Activated naive CD8-positive, alpha-beta T cell treated with anti-CD3 and anti-CD28 coated beads, Interleukin-2, amount 50 U/mL, for 24 hours (primary cell): Measurements from ENCODE around the gene ERP27.

ENCODE experiments used
- ATAC-seq: fragments of 150-1000 bp; cut with Tn5 transposase; one replicate; pipeline ENCODE4 v1.10.0; 2021
- DNase-seq: peaks from one replicate; pipeline ENCODE4 v3.0.0; 2021
- H3K27ac Mint-ChIP-seq: one replicate; pipeline ENCODE4 v1.8.0; 2021; ENCODE audit warnings: mild to moderate bottlenecking, mixed read lengths
- H3K27me3 Mint-ChIP-seq: one replicate; pipeline ENCODE4 v1.8.0; 2021; ENCODE audit warnings: mixed read lengths
- H3K36me3 Mint-ChIP-seq: one replicate; pipeline ENCODE4 v1.8.0; 2021; ENCODE audit warnings: low read depth, mixed read lengths
- H3K4me1 Mint-ChIP-seq: one replicate; pipeline ENCODE4 v1.8.0; 2021; ENCODE audit warnings: mixed read lengths
- H3K4me3 Mint-ChIP-seq: one replicate; pipeline ENCODE4 v1.8.0; 2021; ENCODE audit warnings: mild to moderate bottlenecking, moderate library complexity, mixed read lengths
- H3K9me3 Mint-ChIP-seq: one replicate; pipeline ENCODE4 v1.8.0; 2021; ENCODE audit warnings: mixed read lengths

Gene ERP27

DNA sequence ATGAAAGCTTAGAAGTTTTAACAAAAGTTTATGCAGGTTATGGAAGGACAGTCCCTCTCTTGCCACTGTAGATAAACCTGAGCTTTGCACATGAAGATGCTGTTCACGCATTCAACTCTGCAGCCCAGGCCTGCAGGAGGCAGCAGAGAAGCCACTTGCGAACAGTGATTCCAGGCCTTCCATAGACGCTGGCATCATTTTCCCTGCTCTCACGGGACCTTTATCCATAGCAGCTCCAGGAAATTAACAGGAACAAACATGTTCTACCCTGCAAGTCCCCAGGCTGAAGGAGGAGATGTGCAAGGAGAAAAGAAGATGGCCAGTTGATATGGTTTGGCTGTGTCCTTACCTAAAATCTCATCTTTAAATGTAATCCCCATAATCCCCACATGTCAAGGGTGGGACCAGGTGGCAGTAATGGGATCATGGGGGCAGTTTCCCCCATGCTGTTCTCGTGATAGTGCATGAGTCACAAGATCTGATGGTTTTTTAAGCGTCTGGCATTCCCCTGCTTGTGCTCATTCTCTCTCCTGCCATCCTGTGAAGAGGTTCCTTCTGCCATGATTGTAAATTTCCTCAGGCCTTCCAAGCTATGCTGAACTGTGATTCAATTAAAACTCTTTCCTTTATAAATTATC, 2.0 kb downstream of the ERP27 start:
- Mint-ChIP-seq H3K27ac (no peak overlapping the region), H3K4me1 (peaks cover 43% of the 10 kb centered on the region), H3K4me3 (no peak overlapping the region), H3K36me3 (peaks cover 58% of the 10 kb centered on the region), H3K9me3 (no peaks in the 10 kb centered on the region), H3K27me3 (no peaks in the 10 kb centered on the region)
- ATAC-seq (no peak), DNase-seq (no peak)

DNA sequence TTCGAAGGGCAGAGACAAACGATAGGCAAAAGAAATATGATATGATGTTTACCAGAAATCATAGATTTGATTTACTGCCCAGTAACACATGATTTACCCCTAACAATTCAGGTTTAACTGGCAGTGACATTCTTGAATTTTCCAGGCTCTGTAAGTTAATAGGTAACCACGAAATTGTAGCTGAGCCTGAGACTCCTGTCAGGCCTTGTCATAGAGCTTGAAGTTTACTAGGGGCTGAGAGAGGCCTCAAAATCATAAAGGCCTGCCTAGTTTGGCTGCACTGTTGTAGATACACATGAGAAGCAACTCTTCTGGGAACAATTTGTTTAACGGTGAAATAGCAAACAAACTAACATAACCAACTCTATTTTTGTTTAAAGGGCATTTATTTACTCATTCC, 3.3 kb downstream of the ERP27 start:
- Mint-ChIP-seq H3K36me3 (peaks cover 45% of the 10 kb centered on the region), H3K4me1 (peaks cover 37% of the 10 kb centered on the region)
- ATAC-seq = no peak

DNA sequence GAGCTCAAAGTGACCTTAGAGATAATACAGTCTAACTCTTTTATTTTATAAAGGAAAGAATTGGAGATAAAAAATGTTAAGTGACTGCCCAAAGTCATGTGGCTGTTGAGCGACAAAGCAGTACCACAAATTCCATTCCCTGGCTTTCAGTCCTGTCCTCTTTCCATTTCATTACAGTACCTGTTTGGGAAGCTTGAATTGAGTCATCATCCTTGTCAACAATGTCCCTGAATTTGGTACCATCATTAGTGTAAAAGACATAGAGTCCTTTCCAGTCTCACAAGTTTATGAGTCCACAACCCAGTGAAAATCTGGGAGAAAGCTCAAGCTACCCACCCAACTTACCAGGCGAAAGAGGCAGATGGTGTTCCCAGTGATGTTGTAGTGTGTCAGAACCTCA, 3.8 kb downstream of the ERP27 start:
- H3K4me1 Mint-ChIP-seq = peaks cover 32% of the 10 kb centered on the region
- peaks cover 40% of the 10 kb centered on the region for H3K36me3 Mint-ChIP-seq
- H3K27me3 Mint-ChIP-seq = no peaks in the 10 kb centered on the region
- ATAC-seq (no peak), DNase-seq (no peak)
- H3K9me3 Mint-ChIP-seq = no peaks in the 10 kb centered on the region
- H3K27ac Mint-ChIP-seq = no peak overlapping the region
- H3K4me3 Mint-ChIP-seq = no peak overlapping the region

More for the DNA sequence above, 3.3 kb downstream of the ERP27 start:
- no peak overlapping the region for H3K4me3 Mint-ChIP-seq
- no peak for DNase-seq
- H3K9me3 Mint-ChIP-seq = no peaks in the 10 kb centered on the region
- H3K27me3 Mint-ChIP-seq = no peaks in the 10 kb centered on the region
- no peak overlapping the region for H3K27ac Mint-ChIP-seq

DNA sequence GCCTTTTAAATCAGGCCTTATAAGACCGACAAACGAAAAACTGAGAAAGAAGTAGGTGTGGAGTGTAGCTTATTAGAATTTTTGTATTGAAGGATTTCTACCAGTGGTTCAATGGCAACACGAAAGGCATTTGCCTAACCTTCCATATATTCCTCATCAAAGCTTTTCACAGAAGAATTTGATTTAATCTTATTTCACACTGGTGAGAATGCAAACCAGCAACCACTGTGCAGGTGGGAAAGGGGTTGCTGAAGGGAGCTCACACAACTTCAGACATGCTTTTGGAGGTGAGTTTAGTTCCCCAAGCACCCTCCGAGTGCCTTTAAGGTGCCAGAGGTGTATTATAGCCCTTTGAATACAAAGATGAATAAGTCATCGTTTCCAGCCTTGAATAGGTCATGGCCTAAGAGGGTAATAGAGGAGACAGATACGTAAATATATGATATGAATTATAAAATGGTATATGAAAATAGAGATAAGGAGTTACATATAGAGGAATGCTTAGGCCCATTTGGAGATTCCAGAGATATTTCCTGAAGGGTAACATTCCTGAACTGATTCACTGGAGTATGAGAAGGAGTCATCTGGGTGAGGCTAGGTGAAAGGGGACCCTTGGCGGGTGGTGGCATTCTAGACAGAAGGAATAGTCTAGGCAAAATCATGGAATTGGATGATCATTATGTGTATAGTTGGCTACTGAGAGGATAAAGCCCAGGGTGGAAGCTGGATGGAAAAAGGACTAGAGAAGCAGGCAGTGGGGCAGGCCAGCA, 6.4 kb downstream of the ERP27 start:
- no peak overlapping the region for H3K27ac Mint-ChIP-seq
- H3K9me3 Mint-ChIP-seq = no peaks in the 10 kb centered on the region
- DNase-seq (no peak), ATAC-seq (no peak)
- no peak overlapping the region for H3K4me3 Mint-ChIP-seq
- peaks cover 32% of the 10 kb centered on the region for H3K36me3 Mint-ChIP-seq
- peaks cover 9% of the 10 kb centered on the region for H3K4me1 Mint-ChIP-seq
- no peaks in the 10 kb centered on the region for H3K27me3 Mint-ChIP-seq

DNA sequence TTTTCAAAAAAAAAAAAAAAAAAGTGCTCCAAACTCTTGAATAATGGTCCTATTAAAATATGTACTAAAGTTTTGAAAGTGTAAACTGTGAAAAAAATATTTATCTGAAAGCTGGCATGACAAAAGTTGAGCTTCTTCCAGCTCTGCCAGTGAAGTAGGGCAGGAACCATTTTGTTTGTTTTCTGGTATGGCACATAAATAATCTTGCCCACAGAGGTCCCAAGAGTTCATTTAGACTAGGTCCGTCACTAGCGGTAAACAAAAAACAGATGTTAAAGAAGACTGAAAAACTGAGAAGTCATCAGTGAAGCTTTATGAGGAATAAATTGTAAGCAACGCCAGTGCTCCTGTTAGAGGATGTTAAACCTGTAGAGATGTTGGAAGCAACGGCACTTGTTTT, 7.0 kb downstream of the ERP27 start:
- Mint-ChIP-seq H3K27me3 (no peaks in the 10 kb centered on the region), H3K27ac (no peak overlapping the region), H3K36me3 (peaks cover 28% of the 10 kb centered on the region), H3K9me3 (no peaks in the 10 kb centered on the region), H3K4me1 (peaks cover 4% of the 10 kb centered on the region), H3K4me3 (no peak overlapping the region)
- no peak for ATAC-seq
- no peak for DNase-seq

DNA sequence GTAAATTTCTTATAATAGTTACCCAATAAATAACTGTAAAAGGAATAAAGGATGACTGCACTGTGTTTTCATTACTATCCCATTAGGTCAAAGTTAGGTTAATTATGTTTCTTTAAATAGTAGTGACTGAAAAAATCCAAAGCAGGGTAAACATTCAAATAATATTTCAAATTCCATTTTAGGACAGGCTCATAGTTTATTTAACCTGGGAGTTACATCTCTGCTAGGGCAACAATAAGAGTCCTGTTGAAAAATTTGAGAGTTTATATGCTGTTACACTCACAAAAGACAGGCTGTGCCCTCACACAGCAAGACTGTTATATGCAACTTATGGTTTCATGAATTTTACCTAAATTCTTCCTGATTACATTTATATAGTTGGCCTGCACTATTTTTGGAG, 8.0 kb downstream of the ERP27 start:
- Mint-ChIP-seq H3K4me3 (no peak overlapping the region), H3K4me1 (peaks cover 4% of the 10 kb centered on the region), H3K27me3 (no peaks in the 10 kb centered on the region), H3K9me3 (no peaks in the 10 kb centered on the region), H3K36me3 (peaks cover 25% of the 10 kb centered on the region), H3K27ac (no peak overlapping the region)
- DNase-seq (no peak), ATAC-seq (no peak)

DNA sequence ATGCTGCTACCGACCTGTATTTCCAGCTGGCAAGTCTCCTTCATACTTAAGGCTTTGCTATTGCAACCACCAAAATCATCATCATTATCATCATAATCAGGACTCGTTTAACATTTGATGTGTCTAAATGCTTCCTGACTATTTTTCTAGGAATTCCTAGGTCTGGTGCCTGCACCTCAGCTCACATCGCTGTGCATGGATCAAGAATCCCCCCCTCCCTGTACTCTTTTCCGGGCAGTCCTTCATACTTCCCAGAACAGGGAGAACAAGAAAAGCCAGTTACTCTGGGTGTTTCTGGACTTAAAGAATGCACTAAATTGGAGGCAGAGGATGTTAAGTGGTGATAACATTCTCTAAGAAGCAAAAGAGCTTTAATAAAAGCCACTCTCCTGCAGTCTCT, 9.4 kb downstream of the ERP27 start:
- Mint-ChIP-seq H3K4me3 (no peak overlapping the region), H3K27me3 (no peaks in the 10 kb centered on the region), H3K4me1 (peaks cover 4% of the 10 kb centered on the region), H3K27ac (no peak overlapping the region), H3K36me3 (peaks cover 19% of the 10 kb centered on the region), H3K9me3 (no peaks in the 10 kb centered on the region)
- ATAC-seq (no peak), DNase-seq (no peak)

DNA sequence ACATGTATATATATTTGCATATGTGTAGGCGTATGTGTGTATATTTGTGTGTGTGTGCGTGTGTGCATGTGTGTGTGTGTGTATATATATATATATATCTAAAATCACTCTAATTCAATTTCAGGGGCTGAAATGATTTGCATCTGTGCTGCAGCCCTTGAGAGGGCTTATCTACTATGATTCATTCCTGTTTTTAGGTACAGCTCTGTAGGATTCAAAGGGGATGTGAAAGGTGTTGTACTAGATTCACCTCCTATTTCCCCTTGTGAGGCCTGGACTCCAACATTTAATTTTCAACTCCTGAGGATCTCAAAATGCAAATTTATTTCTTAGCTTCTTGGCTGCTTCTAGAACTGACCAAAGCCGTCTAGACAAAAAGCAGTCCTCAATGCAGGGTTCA, 11.1 kb downstream of the ERP27 start:
- Mint-ChIP-seq H3K4me3 (no peak overlapping the region), H3K27ac (no peak overlapping the region), H3K36me3 (peaks cover 9% of the 10 kb centered on the region), H3K4me1 (no peaks in the 10 kb centered on the region), H3K27me3 (no peaks in the 10 kb centered on the region), H3K9me3 (peaks cover 3% of the 10 kb centered on the region)
- ATAC-seq = no peak
- DNase-seq = no peak

DNA sequence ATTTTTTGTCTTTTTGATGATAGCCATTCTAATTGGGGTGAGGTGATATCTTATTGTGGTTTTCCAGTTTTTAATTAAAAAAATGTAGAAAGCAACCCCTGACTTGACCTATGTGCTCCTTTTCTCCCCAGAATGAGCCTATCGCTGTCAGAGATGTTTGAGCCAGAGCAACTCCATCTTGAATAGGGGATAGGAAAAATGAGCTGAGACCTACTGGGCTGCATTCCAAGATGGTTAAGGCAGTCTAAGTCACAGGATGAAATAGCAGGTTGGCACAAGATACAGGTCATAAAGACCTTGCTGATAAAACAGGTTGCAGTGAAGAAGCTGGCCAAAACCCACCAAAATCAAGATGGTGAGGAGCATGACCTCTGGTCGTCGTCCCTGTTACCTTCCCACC, 13.8 kb downstream of the ERP27 start:
- H3K36me3 Mint-ChIP-seq = peaks cover 10% of the 10 kb centered on the region
- DNase-seq = no peak
- no peak overlapping the region for H3K4me3 Mint-ChIP-seq
- peaks cover 4% of the 10 kb centered on the region for H3K9me3 Mint-ChIP-seq
- H3K27me3 Mint-ChIP-seq = no peaks in the 10 kb centered on the region
- peaks cover 18% of the 10 kb centered on the region for H3K4me1 Mint-ChIP-seq
- ATAC-seq = no peak
- no peak overlapping the region for H3K27ac Mint-ChIP-seq

DNA sequence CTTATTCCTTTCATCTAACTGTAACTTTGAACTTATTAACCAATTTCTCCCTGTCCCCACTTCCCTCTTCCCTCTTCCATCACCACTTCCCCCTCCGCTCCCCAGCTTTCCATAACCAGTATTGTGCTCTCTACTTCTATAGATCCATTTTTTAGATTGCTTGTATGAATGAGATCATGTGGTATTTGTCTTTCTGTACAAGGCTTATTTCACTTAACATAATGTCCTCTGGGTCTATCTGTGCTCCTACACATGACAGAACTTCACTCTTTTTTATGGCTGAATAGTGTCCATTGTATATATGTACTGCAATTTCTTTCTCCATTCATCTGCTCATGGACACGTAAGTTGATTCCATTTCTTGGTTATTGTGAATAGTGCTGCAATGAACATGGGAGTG, 14.4 kb downstream of the ERP27 start:
- Mint-ChIP-seq H3K4me3 (no peak overlapping the region), H3K27ac (no peak overlapping the region), H3K4me1 (peaks cover 18% of the 10 kb centered on the region), H3K27me3 (no peaks in the 10 kb centered on the region), H3K9me3 (peaks cover 4% of the 10 kb centered on the region), H3K36me3 (peaks cover 14% of the 10 kb centered on the region)
- DNase-seq = no peak
- ATAC-seq = no peak

DNA sequence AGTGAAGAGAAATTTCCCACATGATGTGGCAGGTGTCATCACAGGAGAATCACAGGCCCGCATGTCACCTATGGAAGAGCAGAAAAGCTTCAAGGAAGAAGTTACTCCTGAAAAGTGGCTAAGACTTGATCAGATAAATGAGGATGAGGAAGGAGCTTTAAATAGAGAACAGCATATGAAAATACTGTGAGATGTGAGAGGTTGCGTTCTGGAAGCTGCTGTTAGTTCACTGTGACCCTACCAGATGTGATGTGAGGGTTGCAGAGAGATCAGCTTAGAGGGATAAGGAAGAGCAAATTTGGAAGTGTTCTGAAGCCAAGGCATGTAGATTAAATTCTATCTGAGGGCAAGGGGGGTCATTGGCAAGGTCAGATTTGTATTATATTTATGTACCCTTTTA, 17.1 kb downstream of the ERP27 start:
- Mint-ChIP-seq H3K4me1 (peaks cover 18% of the 10 kb centered on the region), H3K4me3 (no peak overlapping the region), H3K36me3 (peaks cover 22% of the 10 kb centered on the region), H3K27ac (peak overlapping the region; percentile 43), H3K27me3 (no peaks in the 10 kb centered on the region), H3K9me3 (peaks cover 4% of the 10 kb centered on the region)
- DNase-seq = no peak
- no peak for ATAC-seq

DNA sequence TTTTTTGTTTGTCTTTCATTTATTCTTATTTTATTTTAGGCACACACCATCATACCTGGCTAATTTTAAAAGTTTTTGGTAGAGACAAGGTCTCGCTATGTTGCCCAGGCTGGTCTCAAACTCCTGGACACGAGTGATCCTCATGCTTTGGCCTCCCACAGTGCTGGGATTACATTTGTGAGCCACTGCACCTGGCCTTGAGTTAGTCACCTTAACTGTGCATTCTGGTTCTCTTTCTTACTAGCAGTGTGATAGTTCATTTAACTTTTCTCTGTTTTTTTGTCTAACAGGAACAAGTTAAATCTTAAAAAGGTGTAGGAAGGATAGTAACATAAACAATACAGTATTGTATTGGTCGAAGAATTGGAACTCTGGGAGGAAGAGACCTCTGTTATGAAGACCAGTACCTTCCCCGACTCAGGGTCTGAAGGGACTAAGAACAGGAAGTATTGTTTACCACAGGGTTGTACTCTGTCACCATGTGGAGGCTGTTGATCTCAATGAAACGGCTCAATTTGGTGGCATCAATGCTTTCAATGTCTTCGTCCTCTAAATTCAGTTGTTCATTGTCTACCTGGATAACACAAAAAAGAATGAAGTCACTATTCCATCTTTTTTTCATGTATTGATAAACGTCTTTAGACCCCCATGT, 17.7 kb downstream of the ERP27 start:
- Mint-ChIP-seq H3K27me3 (no peaks in the 10 kb centered on the region), H3K36me3 (peaks cover 22% of the 10 kb centered on the region), H3K27ac (peak overlapping the region; percentile 43), H3K9me3 (peaks cover 4% of the 10 kb centered on the region), H3K4me1 (peaks cover 18% of the 10 kb centered on the region), H3K4me3 (no peak overlapping the region)
- DNase-seq (no peak), ATAC-seq (peak; percentile 68)

DNA sequence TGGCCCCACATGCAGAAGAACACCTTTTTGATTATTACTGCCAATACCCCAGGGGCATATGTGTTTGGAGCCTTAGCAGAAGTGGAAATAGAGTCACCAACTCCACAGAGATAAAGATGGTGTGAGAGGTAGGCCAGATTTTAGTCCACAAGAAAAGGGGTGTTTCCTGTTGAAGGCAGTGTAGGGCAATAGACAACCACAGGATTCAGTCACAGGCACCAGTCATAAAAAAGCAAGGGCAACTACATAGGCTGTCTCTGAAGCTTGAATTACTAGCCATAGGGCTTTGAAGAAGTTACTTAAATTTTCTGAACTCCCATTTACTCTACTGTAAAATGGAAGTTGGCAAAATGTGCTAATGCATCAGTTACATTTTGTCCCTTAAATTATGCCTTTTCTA, 18.9 kb downstream of the ERP27 start:
- Mint-ChIP-seq H3K27me3 (no peaks in the 10 kb centered on the region), H3K4me1 (peaks cover 26% of the 10 kb centered on the region), H3K27ac (no peak overlapping the region), H3K9me3 (peaks cover 4% of the 10 kb centered on the region), H3K4me3 (no peak overlapping the region), H3K36me3 (peaks cover 24% of the 10 kb centered on the region)
- no peak for ATAC-seq
- DNase-seq = no peak

DNA sequence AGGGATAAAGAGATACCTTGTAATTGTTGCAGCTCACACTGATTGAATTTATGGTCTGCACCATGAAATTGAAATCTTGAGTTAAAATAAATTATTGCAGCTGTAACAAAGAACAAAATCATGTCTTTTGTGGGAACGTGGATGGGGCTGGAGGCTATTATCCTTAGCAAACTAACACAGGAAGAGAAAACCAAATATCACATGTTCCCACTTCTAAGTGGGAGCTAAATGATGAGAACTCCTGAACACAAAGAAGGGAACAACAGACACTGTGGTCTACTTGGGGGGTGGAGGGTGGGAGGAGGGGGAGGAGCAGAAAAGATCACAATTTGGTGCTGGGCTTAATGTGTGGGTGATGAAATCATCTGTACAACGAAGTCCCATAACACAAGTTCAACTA, 22.6 kb downstream of the ERP27 start:
- Mint-ChIP-seq H3K9me3 (no peaks in the 10 kb centered on the region), H3K27ac (no peak overlapping the region), H3K27me3 (no peaks in the 10 kb centered on the region), H3K36me3 (peaks cover 35% of the 10 kb centered on the region), H3K4me1 (peaks cover 35% of the 10 kb centered on the region), H3K4me3 (no peak overlapping the region)
- ATAC-seq = no peak
- no peak for DNase-seq

DNA sequence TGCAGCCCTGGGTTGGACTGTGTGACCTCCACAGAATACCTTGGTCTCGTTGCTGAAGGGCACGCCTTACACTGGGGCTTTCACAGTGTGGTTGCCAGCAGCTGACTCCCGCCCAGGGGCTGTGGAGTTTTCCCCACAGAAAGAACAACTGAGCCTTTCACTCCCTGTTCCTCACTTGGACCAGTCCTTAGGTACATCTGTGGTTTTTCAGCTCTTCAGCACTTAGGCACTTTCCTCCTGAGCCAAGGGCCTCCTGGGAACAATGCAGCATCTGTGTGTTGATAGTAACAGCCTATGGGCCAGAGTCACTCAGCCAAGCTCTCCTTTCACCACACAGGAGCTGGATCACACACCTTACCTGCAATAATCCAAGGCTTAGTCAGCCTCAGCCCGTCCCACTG, 25.0 kb downstream of the ERP27 start:
- Mint-ChIP-seq H3K27me3 (no peaks in the 10 kb centered on the region), H3K4me3 (no peak overlapping the region), H3K9me3 (no peaks in the 10 kb centered on the region), H3K36me3 (peaks cover 25% of the 10 kb centered on the region), H3K27ac (no peak overlapping the region), H3K4me1 (peaks cover 41% of the 10 kb centered on the region)
- ATAC-seq = no peak
- no peak for DNase-seq
